Colon (tissue), 2 donors: ENCODE measurements around the gene ATP1B1.
"Not testable (repeated sequence)": the region's sequence is repeated elsewhere in the genome, so short reads cannot be mapped to it uniquely, and the experiment has no call there.

Experiments used
- FAIRE-seq: peaks from 2 replicates; lab custom pipeline; 2012; peaks lifted over from hg19 to GRCh38; lab: Jason Lieb, UNC
- donor health status: control.
- donor health status: control.

Gene ATP1B1

GRCh38 chr1:169115891-169116585 is 9.5 kb downstream of the ATP1B1 start:
- FAIRE-seq = no peak

- no peak for FAIRE-seq
These were observed 10.5 kb downstream of the ATP1B1 start for GRCh38 chr1:169117014-169117413.

- FAIRE-seq = no peak
These were observed 11.1 kb downstream of the ATP1B1 start for GRCh38 chr1:169117599-169117998.

GRCh38 chr1:169118227-169118626 is 11.7 kb downstream of the ATP1B1 start:
- FAIRE-seq = no peak

GRCh38 chr1:169119405-169119804 is 12.9 kb downstream of the ATP1B1 start:
- FAIRE-seq = no peak

GRCh38 chr1:169120066-169120465 is 13.6 kb downstream of the ATP1B1 start:
- FAIRE-seq = no peak

GRCh38 chr1:169121146-169121923 is 14.8 kb downstream of the ATP1B1 start:
- FAIRE-seq = no peak

GRCh38 chr1:169122976-169123375 is 16.5 kb downstream of the ATP1B1 start:
- FAIRE-seq = no peak

- no peak for FAIRE-seq
These were observed 18.0 kb downstream of the ATP1B1 start for GRCh38 chr1:169124459-169124858.

- not testable (repeated sequence) for FAIRE-seq
These were observed 19.1 kb downstream of the ATP1B1 start for GRCh38 chr1:169125597-169125996.

- FAIRE-seq = no peak
These were observed 19.8 kb downstream of the ATP1B1 start for GRCh38 chr1:169126335-169126734.

- no peak for FAIRE-seq
These were observed 20.8 kb downstream of the ATP1B1 start for GRCh38 chr1:169127305-169127704.

- FAIRE-seq = no peak
These were observed 22.1 kb downstream of the ATP1B1 start for GRCh38 chr1:169128562-169128961.

- FAIRE-seq = no peak
These were observed 22.8 kb downstream of the ATP1B1 start for GRCh38 chr1:169129109-169129784.

GRCh38 chr1:169130683-169131082 is 24.2 kb downstream of the ATP1B1 start:
- no peak for FAIRE-seq

GRCh38 chr1:169132512-169133227 is 26.2 kb downstream of the ATP1B1 start:
- FAIRE-seq = no peak

- no peak for FAIRE-seq
These were observed 26.7 kb downstream of the ATP1B1 start for GRCh38 chr1:169133228-169133576.

- FAIRE-seq = no peak
These were observed 27.5 kb downstream of the ATP1B1 start for GRCh38 chr1:169133801-169134502.

- no peak for FAIRE-seq
These were observed 30.9 kb downstream of the ATP1B1 start for GRCh38 chr1:169137357-169137756.

GRCh38 chr1:169138866-169139670 is 32.6 kb downstream of the ATP1B1 start:
- no peak for FAIRE-seq

- no peak for FAIRE-seq
These were observed 34.9 kb downstream of the ATP1B1 start for GRCh38 chr1:169141356-169141755.
